Stimulated activated CD8-positive, alpha-beta memory T cell treated with anti-CD3 and anti-CD28 coated beads, Interleukin-4, amount 100 ng/mL, for 4 hours (primary cell): ENCODE measurements around the gene PGM5.
"Not testable (repeated sequence)": the region's sequence is repeated elsewhere in the genome, so short reads cannot be mapped to it uniquely, and the experiment has no call there.

ENCODE experiments used
- DNase-seq, 2 donors: peaks; one replicate each; pipeline ENCODE4 v3.0.0-alpha.2; 2020; ENCODE audit warnings: low read depth in 2 of 2, low spot score in 1 of 2

The PGM5 gene

DNA sequence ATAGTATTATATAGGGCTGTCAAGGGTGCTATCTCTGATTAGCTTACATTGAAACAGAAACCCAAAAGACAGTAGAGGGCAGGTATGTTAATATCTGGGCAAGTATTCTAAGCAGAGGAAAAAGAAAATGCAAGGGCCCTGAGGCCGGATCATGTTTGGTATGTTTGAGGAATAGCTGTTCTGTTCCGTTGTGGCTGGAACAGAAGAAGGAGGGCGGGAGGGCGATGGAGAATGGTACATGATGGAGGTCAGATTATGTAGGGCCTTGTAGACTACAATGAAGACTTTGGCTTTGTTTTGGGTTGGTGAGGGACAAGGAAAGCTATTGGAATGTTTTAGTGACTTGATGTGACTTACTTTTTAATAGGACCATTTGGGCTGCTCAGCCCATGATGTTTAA, 19.4 kb downstream of the PGM5 start:
- not testable (repeated sequence) for DNase-seq

DNA sequence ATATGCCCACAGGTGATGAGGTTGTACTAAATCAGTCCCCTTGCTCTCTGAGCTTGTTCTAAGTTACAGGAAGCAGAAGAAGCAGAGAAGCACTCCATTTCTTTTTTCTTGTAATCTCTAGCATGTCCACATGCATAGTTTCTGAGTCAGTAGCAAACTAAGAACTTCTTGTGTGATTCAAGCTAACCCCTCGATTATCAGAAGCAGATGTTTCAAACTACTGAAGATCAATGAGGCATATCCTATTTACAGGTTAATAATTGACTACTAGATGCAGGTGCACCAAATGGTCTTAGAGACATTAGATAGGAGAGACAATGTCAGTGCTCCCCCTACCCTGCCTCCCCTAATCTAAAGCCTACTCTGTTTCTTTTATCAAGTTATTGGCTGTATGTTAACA, 21.3 kb downstream of the PGM5 start:
- not testable (repeated sequence) for DNase-seq

DNA sequence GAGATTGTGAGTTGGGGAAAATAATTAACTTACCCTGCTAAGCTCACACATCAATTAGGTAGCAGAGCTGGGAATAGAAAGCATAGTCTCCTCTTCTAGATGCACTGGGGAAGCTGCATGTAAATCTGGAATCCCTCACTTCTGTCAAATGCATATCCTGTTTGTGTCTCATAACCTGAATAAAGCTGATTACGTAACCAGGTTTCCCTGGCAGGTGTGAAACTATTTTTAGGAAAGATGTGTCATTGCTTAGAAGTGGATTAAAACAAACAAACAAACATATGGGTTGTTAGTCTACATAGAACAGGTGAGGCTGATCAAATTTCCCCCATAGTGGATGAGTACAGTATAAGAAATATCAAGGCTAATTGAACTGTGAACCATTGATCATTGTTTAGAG, 27.5 kb downstream of the PGM5 start:
- DNase-seq: not testable (repeated sequence)

GRCh38 chr9:68389558-68389957, 33.1 kb downstream of the PGM5 start:
- not testable (repeated sequence) for DNase-seq

DNA sequence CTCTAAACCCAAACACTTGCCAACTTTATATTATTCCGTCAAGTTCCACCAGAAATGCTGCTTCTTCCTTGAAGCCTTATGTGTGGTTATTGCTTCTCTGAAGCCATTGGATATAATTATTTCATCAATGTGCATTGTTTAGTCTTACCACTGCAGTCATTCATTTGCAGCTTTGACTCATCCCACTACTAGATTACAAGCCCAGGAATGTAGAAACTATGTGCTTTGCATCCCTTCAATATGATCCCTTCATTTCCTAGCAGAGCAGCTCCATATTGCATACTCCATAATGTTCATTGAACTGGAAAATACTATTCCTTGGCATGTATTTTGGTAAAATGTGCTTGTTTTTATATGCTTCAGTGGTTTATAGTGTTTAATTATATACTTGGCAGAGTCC, 34.3 kb downstream of the PGM5 start:
- DNase-seq: not testable (repeated sequence)

DNA sequence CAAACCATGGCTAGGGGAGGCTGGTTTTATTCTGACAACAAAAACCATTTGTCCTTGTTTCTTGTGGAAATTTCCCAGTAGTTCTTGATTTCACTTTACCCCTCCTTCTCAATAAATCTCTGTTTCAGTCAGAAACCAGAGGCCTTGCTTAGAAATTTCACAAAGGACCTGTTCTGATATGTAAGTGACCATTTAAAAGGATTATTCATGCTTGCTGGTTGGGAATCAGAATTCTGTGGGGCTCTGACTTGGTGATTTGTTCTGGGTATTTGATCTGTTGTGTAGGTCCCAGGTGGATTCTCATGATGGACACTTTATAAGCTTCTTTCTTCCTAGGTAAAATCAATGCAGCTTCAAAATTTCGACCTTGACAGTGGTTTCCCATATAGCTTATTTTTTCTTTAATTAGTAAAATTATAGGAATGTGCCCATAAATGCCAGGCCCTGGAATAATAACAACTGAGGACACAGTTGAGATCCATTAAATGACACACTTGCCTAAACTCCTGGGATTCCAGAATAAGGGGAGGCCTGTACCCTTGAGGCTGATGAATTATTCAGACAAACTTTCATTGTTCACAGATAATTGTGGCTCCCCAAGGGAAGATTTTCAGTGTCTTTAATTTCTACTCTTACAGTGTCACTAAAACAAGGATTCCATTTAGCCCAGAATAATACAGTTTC, 40.1 kb downstream of the PGM5 start:
- DNase-seq: not testable (repeated sequence)

DNA sequence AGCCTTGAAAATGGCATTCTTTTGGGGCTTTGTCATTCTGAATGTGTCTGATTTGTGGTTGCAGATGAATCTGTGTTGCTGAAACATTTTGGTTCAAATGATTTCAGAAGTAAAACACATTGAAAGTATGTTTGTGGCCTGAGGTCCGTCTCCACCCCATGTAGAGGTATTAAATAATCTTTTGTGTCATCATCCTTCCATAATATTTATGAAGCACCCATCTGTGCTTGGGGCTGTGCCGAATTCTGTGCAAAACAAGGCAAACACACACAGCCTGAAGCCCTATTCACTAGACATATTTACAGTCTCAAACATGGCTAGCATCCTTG, 40.6 kb downstream of the PGM5 start:
- DNase-seq: not testable (repeated sequence)

GRCh38 chr9:68397796-68398195, 41.4 kb downstream of the PGM5 start:
- not testable (repeated sequence) for DNase-seq

DNA sequence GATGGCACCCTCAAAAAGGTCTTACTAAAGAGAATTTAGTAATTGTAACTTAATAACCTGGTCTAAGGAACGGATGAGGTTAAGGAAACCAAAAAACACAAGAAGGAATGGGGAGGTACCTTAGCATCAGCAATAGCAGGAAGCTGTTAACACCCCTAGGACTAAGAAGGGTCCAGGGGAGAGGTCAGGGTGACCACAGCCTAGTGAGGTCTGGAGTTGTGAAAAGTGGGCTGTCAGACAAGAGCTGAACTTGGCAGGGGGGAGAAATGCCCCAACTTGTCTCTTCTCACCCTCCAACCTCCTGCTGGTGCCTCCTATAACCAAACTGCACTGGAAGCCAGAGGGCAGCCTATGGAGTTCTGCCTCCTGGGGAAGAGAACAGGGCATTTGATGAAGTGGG, 41.9 kb downstream of the PGM5 start:
- not testable (repeated sequence) for DNase-seq

GRCh38 chr9:68404421-68405185, 48.2 kb downstream of the PGM5 start:
- not testable (repeated sequence) for DNase-seq

DNA sequence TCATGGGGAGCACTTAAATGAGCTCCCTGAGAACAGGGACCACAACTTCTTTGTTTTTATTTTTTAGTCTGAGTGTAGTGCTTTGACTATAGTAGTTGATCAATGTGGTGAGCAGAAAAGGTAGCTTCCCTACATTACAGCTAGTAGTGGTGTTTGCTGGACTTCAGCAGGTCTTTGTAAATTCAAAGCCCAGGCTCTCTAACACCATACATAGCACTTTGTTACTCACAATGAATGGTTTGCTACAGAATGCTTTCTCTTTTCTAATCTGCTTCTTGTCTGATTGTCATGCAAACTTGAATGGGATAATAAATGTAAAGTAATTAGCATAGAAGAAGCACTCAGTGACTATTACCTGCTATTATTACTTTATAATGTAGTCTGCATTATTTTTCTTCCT, 55.5 kb downstream of the PGM5 start:
- DNase-seq: not testable (repeated sequence)

- DNase-seq: not testable (repeated sequence)
Measured at GRCh38 chr9:68412754-68413153, 56.3 kb downstream of the PGM5 start.

- DNase-seq: not testable (repeated sequence)
Measured at GRCh38 chr9:68415065-68415464, 58.7 kb downstream of the PGM5 start.

- DNase-seq: no peak
Measured at GRCh38 chr9:68416936-68417564, 60.6 kb downstream of the PGM5 start.

DNA sequence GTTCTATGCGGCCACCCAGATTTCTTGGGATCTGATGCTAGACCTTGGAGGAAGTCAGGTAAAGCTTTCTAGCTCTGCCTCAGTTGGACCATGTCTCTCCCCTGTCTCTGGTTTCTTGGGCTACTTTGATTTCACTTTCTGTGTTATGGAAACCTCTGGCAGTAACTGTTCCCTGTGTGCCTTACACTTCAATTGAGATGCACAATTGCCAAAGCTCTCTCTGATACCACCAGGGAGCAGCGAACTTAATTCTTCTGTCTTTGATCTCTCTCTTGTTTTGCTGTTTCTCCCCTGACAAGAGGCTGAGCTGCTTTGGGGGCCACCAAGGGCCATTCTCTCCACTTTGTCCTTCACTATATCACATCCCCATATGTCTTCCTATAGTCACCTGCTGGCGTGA, 61.4 kb downstream of the PGM5 start:
- no peak for DNase-seq

DNA sequence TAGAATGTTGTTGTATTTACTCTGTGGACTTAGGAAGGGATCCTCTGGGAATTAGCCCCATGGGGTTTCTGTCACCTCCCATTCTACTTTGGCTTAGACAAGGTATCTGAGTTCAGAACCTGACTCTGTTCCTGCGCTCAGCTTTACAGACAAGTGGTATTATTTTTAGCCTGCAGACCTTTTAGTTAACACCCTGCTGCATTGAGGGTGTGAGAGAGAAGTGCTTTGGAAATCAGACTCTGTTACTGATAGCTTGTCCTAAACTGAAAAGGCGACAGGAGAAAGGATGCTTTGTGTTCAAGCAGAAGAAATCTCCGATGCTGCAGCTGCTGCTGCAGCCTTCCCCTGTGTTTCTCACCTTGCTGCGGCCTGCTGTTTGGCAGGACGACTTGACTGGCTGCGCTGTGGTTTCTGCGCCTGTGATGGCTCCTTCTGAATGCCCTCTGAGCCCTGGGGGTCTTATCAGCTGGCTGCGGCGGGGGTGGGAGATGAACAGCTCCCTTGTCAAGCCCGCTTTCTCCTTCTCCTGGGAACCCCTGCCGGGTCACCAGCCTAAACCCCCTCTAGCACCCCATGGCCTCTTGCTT, 61.9 kb downstream of the PGM5 start:
- no peak for DNase-seq

GRCh38 chr9:68419901-68420300, 63.5 kb downstream of the PGM5 start:
- no peak for DNase-seq

- DNase-seq: no peak
Measured at GRCh38 chr9:68426755-68427154, 70.3 kb downstream of the PGM5 start.

DNA sequence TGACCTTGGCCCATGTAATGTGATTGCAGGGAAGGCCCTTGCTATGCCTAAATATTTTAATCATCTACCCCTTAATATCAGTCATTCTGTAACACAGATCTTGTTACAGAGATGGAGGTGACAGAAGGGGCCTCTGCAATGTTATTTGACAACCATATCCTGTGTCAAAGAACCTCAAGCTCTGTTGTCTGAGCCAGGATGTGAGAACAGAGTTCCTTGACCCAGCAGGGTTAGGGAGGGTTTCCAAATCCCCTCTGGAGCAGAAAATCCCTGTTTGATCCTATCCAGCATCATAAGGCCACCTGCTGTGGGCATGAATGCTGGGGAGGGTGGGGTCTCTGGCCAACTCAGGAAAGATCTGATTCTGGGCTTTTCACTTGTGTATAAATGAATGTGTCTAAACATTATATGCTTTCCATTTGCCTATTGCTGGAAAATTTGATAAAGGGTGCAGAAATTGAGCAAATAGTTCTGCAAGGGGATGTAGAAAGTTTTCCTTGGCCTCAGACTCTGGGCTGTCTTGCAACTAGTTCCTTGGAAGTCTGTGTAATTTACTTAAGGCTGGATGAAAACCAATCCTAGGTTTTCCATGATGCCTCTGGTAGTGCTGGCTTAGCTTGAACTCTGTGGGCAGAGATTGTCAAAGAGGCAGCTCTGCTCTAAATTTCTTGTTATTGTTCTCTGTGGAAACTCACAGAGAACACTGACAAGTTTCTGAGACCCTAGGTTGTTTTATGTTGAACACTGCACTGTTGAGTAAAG, 71.0 kb downstream of the PGM5 start:
- no peak for DNase-seq

- DNase-seq: no peak
Measured at GRCh38 chr9:68428481-68428880, 72.1 kb downstream of the PGM5 start.

GRCh38 chr9:68429631-68430030, 73.2 kb downstream of the PGM5 start:
- no peak for DNase-seq
